ENCODE measurements around the gene ENAH. TPM values are rescaled to one million over a fixed set of nuclear protein-coding genes. Genes with fewer than 3 reads are reported as not detected.
A peak's percentile ranks its signal among the peaks of the same experiment; 100 is the strongest.

The ENAH gene
- total and polyA plus RNA-seq, 7 experiments from 2014 or later: 0.08 to 0.42 (median 0.16) TPM; not detected in 4

GRCh38 chr1:225549821-225550220, 103.1 kb downstream of the ENAH start:
- peak overlapping the region in 1 of 9 donors; percentile 7 for H3K27ac Mint-ChIP-seq
- no peak for ATAC-seq
- Histone ChIP-seq H3K27ac (ENCODE audit: low read depth, low read length) (no peak overlapping the region), H3K9me3 (ENCODE audit: control insufficient read depth in 2 of 3, low read length in 3 of 3) (no peaks in the 10 kb centered on the region), H3K27me3 (ENCODE audit: control insufficient read depth in 2 of 2, insufficient read depth in 2 of 2, low read length in 2 of 2) (no peaks in the 10 kb centered on the region), H3K4me3 (ENCODE audit: low read length) (no peak overlapping the region), H3K36me3 (ENCODE audit: control insufficient read depth in 2 of 3, insufficient read depth in 3 of 3, low read length in 3 of 3) (no peaks in the 10 kb centered on the region), H3K4me1 (ENCODE audit: control insufficient read depth in 2 of 2, insufficient read depth in 2 of 2, low read length in 2 of 2) (no peaks in the 10 kb centered on the region)
- no peaks in the 10 kb centered on the region for H3K36me3 Mint-ChIP-seq
- H3K4me3 Mint-ChIP-seq: no peak overlapping the region
- DNase-seq: no peak
- intact Hi-C loops (cut with micrococcal nuclease): loop anchor here (5.0 to 10.0 kb wide), 2 partner anchors 73 to 265 kb away; partner anchors contain the start of gene EPHX1 (in 1 of the 2)
- H3K27me3 Mint-ChIP-seq: peaks cover 0 to 9% (median 0%) of the 10 kb centered on the region in 5 donors
- CTCF ChIA-PET: no interaction called here
- peaks cover 4 to 8% (median 7%) of the 10 kb centered on the region in 7 donors for H3K4me1 Mint-ChIP-seq
- POLR2A ChIA-PET: no interaction called here
- H3K9me3 Mint-ChIP-seq: no peaks in the 10 kb centered on the region

GRCh38 chr1:225548140-225548857, 104.6 kb downstream of the ENAH start:
- Histone ChIP-seq H3K9me3 (ENCODE audit: control insufficient read depth in 2 of 3, low read length in 3 of 3) (no peaks in the 10 kb centered on the region), H3K4me1 (ENCODE audit: control insufficient read depth in 2 of 2, insufficient read depth in 2 of 2, low read length in 2 of 2) (no peaks in the 10 kb centered on the region), H3K36me3 (ENCODE audit: control insufficient read depth in 2 of 3, insufficient read depth in 3 of 3, low read length in 3 of 3) (no peaks in the 10 kb centered on the region), H3K27ac (ENCODE audit: low read depth, low read length) (no peak overlapping the region), H3K27me3 (ENCODE audit: control insufficient read depth in 2 of 2, insufficient read depth in 2 of 2, low read length in 2 of 2) (no peaks in the 10 kb centered on the region), H3K4me3 (ENCODE audit: low read length) (no peak overlapping the region)
- ChIA-PET CTCF (interaction anchor here (0.6 kb wide), 1 partner anchor 316 kb away, joined by 3 read pairs; no protein-coding TSS in a partner anchor), POLR2A (interaction anchor here (0.7 to 1.1 kb wide), 2 partner anchors 9 to 278 kb away, joined by 3 read pairs; no protein-coding TSS in a partner anchor)
- no peak overlapping the region for H3K27ac Mint-ChIP-seq
- peaks cover 4 to 8% (median 7%) of the 10 kb centered on the region in 7 donors for H3K4me1 Mint-ChIP-seq
- no peaks in the 10 kb centered on the region for H3K9me3 Mint-ChIP-seq
- no peak overlapping the region for H3K4me3 Mint-ChIP-seq
- no peak for DNase-seq
- peaks cover 0 to 10% (median 0%) of the 10 kb centered on the region in 5 donors for H3K27me3 Mint-ChIP-seq
- H3K36me3 Mint-ChIP-seq: no peaks in the 10 kb centered on the region
- intact Hi-C loops (cut with micrococcal nuclease): no loop called here
- no peak for ATAC-seq

- ChIA-PET CTCF (no interaction called here), POLR2A (interaction anchor here (0.8 kb wide), 1 partner anchor 78 kb away, joined by 3 read pairs; no protein-coding TSS in a partner anchor)
- ATAC-seq (no peak), DNase-seq (no peak)
- Mint-ChIP-seq H3K4me1 (peaks cover 4 to 8% (median 7%) of the 10 kb centered on the region in 7 donors), H3K4me3 (no peak overlapping the region), H3K27ac (no peak overlapping the region), H3K27me3 (peaks cover 0 to 15% (median 0%) of the 10 kb centered on the region in 5 donors), H3K36me3 (no peaks in the 10 kb centered on the region), H3K9me3 (no peaks in the 10 kb centered on the region)
- H3K4me1 ChIP-seq (ENCODE audit: control insufficient read depth in 2 of 2, insufficient read depth in 2 of 2, low read length in 2 of 2): no peaks in the 10 kb centered on the region
- no peak overlapping the region for H3K27ac ChIP-seq (ENCODE audit: low read depth, low read length)
- no peaks in the 10 kb centered on the region for H3K27me3 ChIP-seq (ENCODE audit: control insufficient read depth in 2 of 2, insufficient read depth in 2 of 2, low read length in 2 of 2)
- no peaks in the 10 kb centered on the region for H3K36me3 ChIP-seq (ENCODE audit: control insufficient read depth in 2 of 3, insufficient read depth in 3 of 3, low read length in 3 of 3)
- intact Hi-C loops (cut with micrococcal nuclease): no loop called here
- H3K4me3 ChIP-seq (ENCODE audit: low read length): no peak overlapping the region
- H3K9me3 ChIP-seq (ENCODE audit: control insufficient read depth in 2 of 3, low read length in 3 of 3): no peaks in the 10 kb centered on the region
Measured at GRCh38 chr1:225545649-225546048, 107.3 kb downstream of the ENAH start.

- ATAC-seq (no peak), DNase-seq (no peak)
- ChIA-PET CTCF (no interaction called here), POLR2A (interaction anchor here (0.8 kb wide), 1 partner anchor 77 kb away, joined by 3 read pairs; no protein-coding TSS in a partner anchor)
- H3K36me3 ChIP-seq (ENCODE audit: control insufficient read depth in 2 of 3, insufficient read depth in 3 of 3, low read length in 3 of 3): no peaks in the 10 kb centered on the region
- peaks cover 0 to 15% (median 0%) of the 10 kb centered on the region in 5 donors for H3K27me3 Mint-ChIP-seq
- no peaks in the 10 kb centered on the region for H3K9me3 ChIP-seq (ENCODE audit: control insufficient read depth in 2 of 3, low read length in 3 of 3)
- H3K27me3 ChIP-seq (ENCODE audit: control insufficient read depth in 2 of 2, insufficient read depth in 2 of 2, low read length in 2 of 2): no peaks in the 10 kb centered on the region
- peaks cover 4 to 8% (median 7%) of the 10 kb centered on the region in 7 donors for H3K4me1 Mint-ChIP-seq
- intact Hi-C loops (cut with micrococcal nuclease): no loop called here
- no peaks in the 10 kb centered on the region for H3K36me3 Mint-ChIP-seq
- H3K9me3 Mint-ChIP-seq: no peaks in the 10 kb centered on the region
- H3K4me3 Mint-ChIP-seq: no peak overlapping the region
- no peak overlapping the region for H3K27ac Mint-ChIP-seq
- H3K4me3 ChIP-seq (ENCODE audit: low read length): no peak overlapping the region
- no peak overlapping the region for H3K27ac ChIP-seq (ENCODE audit: low read depth, low read length)
- H3K4me1 ChIP-seq (ENCODE audit: control insufficient read depth in 2 of 2, insufficient read depth in 2 of 2, low read length in 2 of 2): no peaks in the 10 kb centered on the region
Measured at GRCh38 chr1:225544924-225545323, 108.0 kb downstream of the ENAH start.

GRCh38 chr1:225544263-225544662, 108.7 kb downstream of the ENAH start:
- no peak overlapping the region for H3K27ac ChIP-seq (ENCODE audit: low read depth, low read length)
- no peaks in the 10 kb centered on the region for H3K36me3 Mint-ChIP-seq
- no peaks in the 10 kb centered on the region for H3K9me3 Mint-ChIP-seq
- peaks cover 4 to 19% (median 5%) of the 10 kb centered on the region in 5 donors for H3K27me3 Mint-ChIP-seq
- ATAC-seq: no peak
- no peaks in the 10 kb centered on the region for H3K27me3 ChIP-seq (ENCODE audit: control insufficient read depth in 2 of 2, insufficient read depth in 2 of 2, low read length in 2 of 2)
- peaks cover 4 to 8% (median 7%) of the 10 kb centered on the region in 7 donors for H3K4me1 Mint-ChIP-seq
- H3K36me3 ChIP-seq (ENCODE audit: control insufficient read depth in 2 of 3, insufficient read depth in 3 of 3, low read length in 3 of 3): no peaks in the 10 kb centered on the region
- intact Hi-C loops (cut with micrococcal nuclease): no loop called here
- no peaks in the 10 kb centered on the region for H3K4me1 ChIP-seq (ENCODE audit: control insufficient read depth in 2 of 2, insufficient read depth in 2 of 2, low read length in 2 of 2)
- ChIA-PET POLR2A (no interaction called here), CTCF (no interaction called here)
- H3K27ac Mint-ChIP-seq: no peak overlapping the region
- H3K9me3 ChIP-seq (ENCODE audit: control insufficient read depth in 2 of 3, low read length in 3 of 3): no peaks in the 10 kb centered on the region
- no peak overlapping the region for H3K4me3 Mint-ChIP-seq
- no peak overlapping the region for H3K4me3 ChIP-seq (ENCODE audit: low read length)
- no peak for DNase-seq

- Mint-ChIP-seq H3K27me3 (peaks cover 9 to 27% (median 11%) of the 10 kb centered on the region in 5 donors), H3K36me3 (no peaks in the 10 kb centered on the region), H3K9me3 (no peaks in the 10 kb centered on the region), H3K4me3 (no peak overlapping the region), H3K27ac (no peak overlapping the region), H3K4me1 (peaks cover 4 to 8% (median 7%) of the 10 kb centered on the region in 7 donors)
- POLR2A ChIA-PET: interaction anchor here (0.6 kb wide), 1 partner anchor 327 kb away, joined by 4 read pairs; no protein-coding TSS in a partner anchor
- H3K9me3 ChIP-seq (ENCODE audit: control insufficient read depth in 2 of 3, low read length in 3 of 3): no peaks in the 10 kb centered on the region
- CTCF ChIA-PET: no interaction called here
- DNase-seq (no peak), ATAC-seq (no peak)
- no peaks in the 10 kb centered on the region for H3K36me3 ChIP-seq (ENCODE audit: control insufficient read depth in 2 of 3, insufficient read depth in 3 of 3, low read length in 3 of 3)
- no peaks in the 10 kb centered on the region for H3K27me3 ChIP-seq (ENCODE audit: control insufficient read depth in 2 of 2, insufficient read depth in 2 of 2, low read length in 2 of 2)
- no peaks in the 10 kb centered on the region for H3K4me1 ChIP-seq (ENCODE audit: control insufficient read depth in 2 of 2, insufficient read depth in 2 of 2, low read length in 2 of 2)
- intact Hi-C loops (cut with micrococcal nuclease): no loop called here
- no peak overlapping the region for H3K27ac ChIP-seq (ENCODE audit: low read depth, low read length)
- no peak overlapping the region for H3K4me3 ChIP-seq (ENCODE audit: low read length)
Measured at GRCh38 chr1:225543350-225543749, 109.6 kb downstream of the ENAH start.

- ATAC-seq: no peak
Measured at GRCh38 chr1:225541383-225541782, 111.5 kb downstream of the ENAH start.

More at GRCh38 chr1:225541383-225541782, 111.5 kb downstream of the ENAH start:
- CTCF ChIA-PET: no interaction called here
- H3K9me3 ChIP-seq (ENCODE audit: control insufficient read depth in 2 of 3, low read length in 3 of 3): no peaks in the 10 kb centered on the region
- no peaks in the 10 kb centered on the region for H3K4me1 ChIP-seq (ENCODE audit: control insufficient read depth in 2 of 2, insufficient read depth in 2 of 2, low read length in 2 of 2)
- Mint-ChIP-seq H3K27ac (no peak overlapping the region), H3K9me3 (no peaks in the 10 kb centered on the region), H3K4me1 (peaks cover 0 to 2% (median 0%) of the 10 kb centered on the region in 7 donors), H3K4me3 (no peak overlapping the region), H3K36me3 (no peaks in the 10 kb centered on the region), H3K27me3 (peaks cover 9 to 35% (median 11%) of the 10 kb centered on the region in 5 donors)
- no peak overlapping the region for H3K4me3 ChIP-seq (ENCODE audit: low read length)
- POLR2A ChIA-PET: no interaction called here
- no peak overlapping the region for H3K27ac ChIP-seq (ENCODE audit: low read depth, low read length)
- DNase-seq: no peak
- intact Hi-C loops (cut with micrococcal nuclease): no loop called here
- H3K36me3 ChIP-seq (ENCODE audit: control insufficient read depth in 2 of 3, insufficient read depth in 3 of 3, low read length in 3 of 3): no peaks in the 10 kb centered on the region
- no peaks in the 10 kb centered on the region for H3K27me3 ChIP-seq (ENCODE audit: control insufficient read depth in 2 of 2, insufficient read depth in 2 of 2, low read length in 2 of 2)

Measured in naive thymus-derived CD4-positive, alpha-beta T cell (primary cell).